ENCODE results near the gene RPS15A. TPM values are rescaled to one million over a fixed set of nuclear protein-coding genes. Genes with fewer than 3 reads are reported as not detected.
"Not testable (repeated sequence)": the region's sequence is repeated elsewhere in the genome, so short reads cannot be mapped to it uniquely, and the experiment has no call there.

The RPS15A gene
- total RNA-seq, 1 donor from 2014 or later: 2,276 TPM

- not testable (repeated sequence) for H3K9ac ChIP-seq (ENCODE audit: low read depth in 1 of 3, low read length in 3 of 3); H3K27ac ChIP-seq (ENCODE audit: low read depth, low read length); H3K4me1 ChIP-seq (ENCODE audit: control insufficient read depth in 3 of 3, insufficient read depth in 3 of 3, low read length in 3 of 3); H3K36me3 ChIP-seq (ENCODE audit: control insufficient read depth in 3 of 3, insufficient read depth in 3 of 3, low read length in 3 of 3); H3K4me3 ChIP-seq (ENCODE audit: low read length in 3 of 3); H3K27me3 ChIP-seq (ENCODE audit: control insufficient read depth in 3 of 3, insufficient read depth in 3 of 3, low read length in 3 of 3); H3K9me3 ChIP-seq (ENCODE audit: control insufficient read depth in 3 of 3, low read length in 3 of 3)
Measured at GRCh38 chr16:18757960-18758660, 32.0 kb downstream of the RPS15A start.

GRCh38 chr16:18756639-18757038 lies 33.5 kb downstream of the RPS15A start:
- H3K4me3 ChIP-seq (ENCODE audit: low read length in 3 of 3); H3K27ac ChIP-seq (ENCODE audit: low read depth, low read length); H3K9me3 ChIP-seq (ENCODE audit: control insufficient read depth in 3 of 3, low read length in 3 of 3); H3K36me3 ChIP-seq (ENCODE audit: control insufficient read depth in 3 of 3, insufficient read depth in 3 of 3, low read length in 3 of 3); H3K9ac ChIP-seq (ENCODE audit: low read depth in 1 of 3, low read length in 3 of 3); H3K27me3 ChIP-seq (ENCODE audit: control insufficient read depth in 3 of 3, insufficient read depth in 3 of 3, low read length in 3 of 3); H3K4me1 ChIP-seq (ENCODE audit: control insufficient read depth in 3 of 3, insufficient read depth in 3 of 3, low read length in 3 of 3): not testable (repeated sequence)

- not testable (repeated sequence) for H3K9me3 ChIP-seq (ENCODE audit: control insufficient read depth in 3 of 3, low read length in 3 of 3); H3K4me3 ChIP-seq (ENCODE audit: low read length in 3 of 3)
Measured at GRCh38 chr16:18742870-18743269, 47.3 kb downstream of the RPS15A start.

GRCh38 chr16:18740027-18740426 lies 50.1 kb downstream of the RPS15A start:
- not testable (repeated sequence) for H3K4me3 ChIP-seq (ENCODE audit: low read length in 3 of 3); H3K27me3 ChIP-seq (ENCODE audit: control insufficient read depth in 3 of 3, insufficient read depth in 3 of 3, low read length in 3 of 3); H3K9me3 ChIP-seq (ENCODE audit: control insufficient read depth in 3 of 3, low read length in 3 of 3)

More at GRCh38 chr16:18742870-18743269, 47.3 kb downstream of the RPS15A start:
- not testable (repeated sequence) for H3K27ac ChIP-seq (ENCODE audit: low read depth, low read length); H3K4me1 ChIP-seq (ENCODE audit: control insufficient read depth in 3 of 3, insufficient read depth in 3 of 3, low read length in 3 of 3); H3K9ac ChIP-seq (ENCODE audit: low read depth in 1 of 3, low read length in 3 of 3); H3K36me3 ChIP-seq (ENCODE audit: control insufficient read depth in 3 of 3, insufficient read depth in 3 of 3, low read length in 3 of 3); H3K27me3 ChIP-seq (ENCODE audit: control insufficient read depth in 3 of 3, insufficient read depth in 3 of 3, low read length in 3 of 3)

GRCh38 chr16:18738768-18739167 lies 51.4 kb downstream of the RPS15A start:
- H3K27me3 ChIP-seq (ENCODE audit: control insufficient read depth in 3 of 3, insufficient read depth in 3 of 3, low read length in 3 of 3); H3K27ac ChIP-seq (ENCODE audit: low read depth, low read length); H3K4me3 ChIP-seq (ENCODE audit: low read length in 3 of 3); H3K4me1 ChIP-seq (ENCODE audit: control insufficient read depth in 3 of 3, insufficient read depth in 3 of 3, low read length in 3 of 3); H3K9ac ChIP-seq (ENCODE audit: low read depth in 1 of 3, low read length in 3 of 3); H3K9me3 ChIP-seq (ENCODE audit: control insufficient read depth in 3 of 3, low read length in 3 of 3); H3K36me3 ChIP-seq (ENCODE audit: control insufficient read depth in 3 of 3, insufficient read depth in 3 of 3, low read length in 3 of 3): not testable (repeated sequence)

More at GRCh38 chr16:18740027-18740426, 50.1 kb downstream of the RPS15A start:
- H3K9ac ChIP-seq (ENCODE audit: low read depth in 1 of 3, low read length in 3 of 3); H3K36me3 ChIP-seq (ENCODE audit: control insufficient read depth in 3 of 3, insufficient read depth in 3 of 3, low read length in 3 of 3); H3K4me1 ChIP-seq (ENCODE audit: control insufficient read depth in 3 of 3, insufficient read depth in 3 of 3, low read length in 3 of 3); H3K27ac ChIP-seq (ENCODE audit: low read depth, low read length): not testable (repeated sequence)

- H3K27me3 ChIP-seq (ENCODE audit: control insufficient read depth in 3 of 3, insufficient read depth in 3 of 3, low read length in 3 of 3); H3K27ac ChIP-seq (ENCODE audit: low read depth, low read length); H3K9me3 ChIP-seq (ENCODE audit: control insufficient read depth in 3 of 3, low read length in 3 of 3); H3K4me3 ChIP-seq (ENCODE audit: low read length in 3 of 3); H3K4me1 ChIP-seq (ENCODE audit: control insufficient read depth in 3 of 3, insufficient read depth in 3 of 3, low read length in 3 of 3); H3K36me3 ChIP-seq (ENCODE audit: control insufficient read depth in 3 of 3, insufficient read depth in 3 of 3, low read length in 3 of 3); H3K9ac ChIP-seq (ENCODE audit: low read depth in 1 of 3, low read length in 3 of 3): not testable (repeated sequence)
Measured at GRCh38 chr16:18734279-18734678, 55.9 kb downstream of the RPS15A start.

Other genes starting within 250 kb of the RPS15A start
- gene NOMO2, start 228.2 kb downstream of the RPS15A start, total RNA-seq: 75.2 TPM
- gene ARL6IP1, start 11.2 kb upstream of the RPS15A start, total RNA-seq: 129 TPM
- gene SMG1, start 136.1 kb upstream of the RPS15A start, total RNA-seq: 89.2 TPM
- gene TMC7, start 193.6 kb upstream of the RPS15A start, total RNA-seq: 3.1 TPM

All from skeletal muscle tissue (tissue), 4 donors.